SH-SY5Y (cell line): Measurements from ENCODE around the gene OGFOD3.
A peak's percentile ranks its signal among the peaks of the same experiment; 100 is the strongest.

Experiments
- GATA2 ChIP-seq: IDR thresholded peaks from 2 replicates; pipeline ENCODE4 v1.6.1; 2011; ENCODE audit warnings: mild to moderate bottlenecking, low read depth, low read length
- GATA3 ChIP-seq: IDR thresholded peaks from 2 replicates; pipeline ENCODE4 v1.6.1; 2011; ENCODE audit warnings: low read depth, mild to moderate bottlenecking, low read length, moderate library complexity

The OGFOD3 gene

GRCh38 chr17:82418001-82418986 is at the start of gene OGFOD3, which contains the start of gene HEXD:
Gene OGFOD3, minus strand, starts transcription at chr17:82418586. Its CDS starts 101 bp downstream, at chr17:82418485.
Gene HEXD, plus strand, starts transcription at chr17:82418347. Its CDS starts 1,453 bp downstream, at chr17:82419800.
- TF ChIP-seq GATA3 (no peak), GATA2 (no peak)

GRCh38 chr17:82465023-82465603 is 46.7 kb upstream of the OGFOD3 start:
- TF ChIP-seq GATA2 (no peak), GATA3 (no peak)

- TF ChIP-seq GATA3 (no peak), GATA2 (no peak)
Measured at GRCh38 chr17:82464567-82464929, 46.2 kb upstream of the OGFOD3 start.

- TF ChIP-seq GATA2, result no peak
- TF ChIP-seq GATA3, result no peak
Measured at GRCh38 chr17:82463925-82464566, 45.7 kb upstream of the OGFOD3 start.

GRCh38 chr17:82463391-82463790 is 45.0 kb upstream of the OGFOD3 start:
- no peak for TF ChIP-seq GATA3
- TF ChIP-seq GATA2, result no peak

- TF ChIP-seq GATA3 (no peak), GATA2 (no peak)
Measured at GRCh38 chr17:82461827-82462524, 43.6 kb upstream of the OGFOD3 start.

GRCh38 chr17:82458885-82459424 is 40.6 kb upstream of the OGFOD3 start:
- no peak for TF ChIP-seq GATA3

- TF ChIP-seq GATA3, result no peak
- no peak; the same call in 1 of the 2 replicates for TF ChIP-seq GATA2
Measured at GRCh38 chr17:82458179-82458884, 39.9 kb upstream of the OGFOD3 start, which contains the start of gene NARF. Gene NARF, plus strand, starts transcription at chr17:82458741. Its CDS starts 63 bp downstream, at chr17:82458804.

GRCh38 chr17:82457929-82458178 is 39.5 kb upstream of the OGFOD3 start:
- TF ChIP-seq GATA3 (no peak), GATA2 (0 out of 2 replicates have a peak, but pooled peaks have one; percentile 43)

GRCh38 chr17:82457073-82457928 is 38.9 kb upstream of the OGFOD3 start:
- no peak for TF ChIP-seq GATA3

- TF ChIP-seq GATA2 (no peak), GATA3 (no peak)
Measured at GRCh38 chr17:82452162-82452561, 33.8 kb upstream of the OGFOD3 start.

- TF ChIP-seq GATA3 (no peak), GATA2 (no peak)
Measured at GRCh38 chr17:82450357-82451106, 32.1 kb upstream of the OGFOD3 start, which contains the start of gene CYBC1. Gene CYBC1, minus strand, starts transcription at chr17:82450752. Its CDS starts 1,498 bp downstream, at chr17:82449254.
